Mesenchymal stem cell (in vitro differentiated cells and primary cell): Measurements from ENCODE around the gene COMMD8.

Source experiments
- DNase-seq: peaks from one replicate; pipeline ENCODE4 v3.0.0-alpha.2; 2013
- H2AFZ ChIP-seq: one replicate; pipeline ENCODE4 v1.6.1; 2013; ENCODE audit warnings: low read depth, mild to moderate bottlenecking, control low read depth, inconsistent platforms, low read length, moderate library complexity
- H2AK5ac ChIP-seq: 2 replicates; pipeline ENCODE4 v1.6.1; 2013; ENCODE audit warnings: low read length, moderate library complexity, mild to moderate bottlenecking, inconsistent platforms; ENCODE audit not compliant: severe bottlenecking
- H2BK120ac ChIP-seq: one replicate; pipeline ENCODE4 v1.6.1; 2013; ENCODE audit warnings: low read depth, mild to moderate bottlenecking, inconsistent platforms, low read length, moderate library complexity
- H2BK12ac ChIP-seq, 2 experiments: one replicate each; pipeline ENCODE4 v1.6.1; 2013; ENCODE audit warnings: inconsistent platforms in 2 of 2, low read length in 2 of 2, mild to moderate bottlenecking in 2 of 2, moderate library complexity in 2 of 2, control low read depth in 1 of 2
- H2BK15ac ChIP-seq: one replicate; pipeline ENCODE4 v1.6.1; 2013; ENCODE audit warnings: mild to moderate bottlenecking, low read depth, inconsistent platforms; ENCODE audit not compliant: poor library complexity, severe bottlenecking
- H2BK5ac ChIP-seq: 2 replicates; pipeline ENCODE4 v1.6.1; 2013; ENCODE audit warnings: low read depth, mild to moderate bottlenecking, low read length, control low read depth, inconsistent platforms; ENCODE audit not compliant: poor library complexity, severe bottlenecking
- H3K14ac ChIP-seq, 2 experiments: one replicate each; pipeline ENCODE4 v1.6.1; 2013; ENCODE audit warnings: inconsistent platforms in 2 of 2, low read length in 2 of 2, control low read depth in 1 of 2, mild to moderate bottlenecking in 1 of 2, moderate library complexity in 1 of 2
- H3K18ac ChIP-seq, 2 experiments: one replicate each; pipeline ENCODE4 v1.6.1; 2013; ENCODE audit warnings: inconsistent platforms in 2 of 2, low read length in 2 of 2, control low read depth in 1 of 2, low read depth in 1 of 2, mild to moderate bottlenecking in 1 of 2
- H3K23ac ChIP-seq, 2 experiments: one replicate each; pipeline ENCODE4 v1.6.1; 2013; ENCODE audit warnings: inconsistent platforms in 2 of 2, low read length in 2 of 2, mild to moderate bottlenecking in 2 of 2, moderate library complexity in 2 of 2, control low read depth in 1 of 2
- H3K27ac ChIP-seq: 2 replicates; pipeline ENCODE4 v1.5.1; 2013; ENCODE audit warnings: mild to moderate bottlenecking, moderate library complexity, low read length, control low read depth, inconsistent platforms; ENCODE audit not compliant: poor library complexity, severe bottlenecking
- H3K27me3 ChIP-seq, 2 experiments: 2 replicates each; pipeline versions ENCODE4 v1.6.1 to v1.7.0; 2013; ENCODE audit warnings: low read length in 2 of 2, mild to moderate bottlenecking in 2 of 2, moderate library complexity in 2 of 2, control low read depth in 1 of 2, inconsistent platforms in 1 of 2; ENCODE audit not compliant: control insufficient read depth in 1 of 2, insufficient read depth in 1 of 2
- H3K36me3 ChIP-seq, 2 experiments: 2 replicates each; pipeline versions ENCODE4 v1.6.1 to v1.7.0; 2013; ENCODE audit warnings: low read length in 2 of 2, control low read depth in 1 of 2, inconsistent platforms in 1 of 2, low read depth in 1 of 2, mild to moderate bottlenecking in 1 of 2; ENCODE audit not compliant: insufficient read depth in 2 of 2, control insufficient read depth in 1 of 2
- H3K4ac ChIP-seq, 2 experiments: one replicate each; pipeline ENCODE4 v1.6.1; 2013; ENCODE audit warnings: inconsistent platforms in 2 of 2, low read length in 2 of 2, mild to moderate bottlenecking in 2 of 2, moderate library complexity in 2 of 2, control low read depth in 1 of 2, low read depth in 1 of 2
- H3K4me1 ChIP-seq: 2 replicates; pipeline ENCODE4 v1.6.1; 2013; ENCODE audit warnings: low read depth, low read length, control low read depth; ENCODE audit not compliant: control insufficient read depth, insufficient read depth
- H3K4me2 ChIP-seq: 2 replicates; pipeline ENCODE4 v1.6.1; 2013; ENCODE audit warnings: low read length, mild to moderate bottlenecking, inconsistent platforms; ENCODE audit not compliant: poor library complexity, severe bottlenecking
- H3K4me3 ChIP-seq, 2 experiments: 2 replicates each; pipeline versions ENCODE4 v1.5.1 to v1.7.0; 2013; ENCODE audit warnings: low read length in 2 of 2, mild to moderate bottlenecking in 2 of 2, control low read depth in 1 of 2, low read depth in 1 of 2; ENCODE audit not compliant: insufficient read depth in 1 of 2
- H3K79me1 ChIP-seq: replicated peaks from 2 replicates; pipeline ENCODE4 v1.6.1; 2013; ENCODE audit warnings: mild to moderate bottlenecking, control low read depth, low read length, inconsistent platforms; ENCODE audit not compliant: poor library complexity, severe bottlenecking
- H3K9ac ChIP-seq: 2 replicates; pipeline ENCODE4 v1.7.0; 2013; ENCODE audit warnings: mild to moderate bottlenecking, low read length, moderate library complexity
- H3K9me3 ChIP-seq: 2 replicates; pipeline ENCODE4 v1.7.0; 2013; ENCODE audit warnings: mild to moderate bottlenecking, low read length; ENCODE audit not compliant: control insufficient read depth
- H4K8ac ChIP-seq: one replicate; pipeline ENCODE4 v1.6.1; 2013; ENCODE audit warnings: inconsistent platforms, mild to moderate bottlenecking, low read length, moderate library complexity
- H4K91ac ChIP-seq: one replicate; pipeline ENCODE4 v1.6.1; 2013; ENCODE audit warnings: mild to moderate bottlenecking, low read length, inconsistent platforms
- WGBS: methylation state at CpG from one replicate; pipeline ENCODE4 v1.1.7; 2013; ENCODE audit warnings: mixed read lengths; 5-methylcytosine and 5-hydroxymethylcytosine counted together

The COMMD8 gene

DNA sequence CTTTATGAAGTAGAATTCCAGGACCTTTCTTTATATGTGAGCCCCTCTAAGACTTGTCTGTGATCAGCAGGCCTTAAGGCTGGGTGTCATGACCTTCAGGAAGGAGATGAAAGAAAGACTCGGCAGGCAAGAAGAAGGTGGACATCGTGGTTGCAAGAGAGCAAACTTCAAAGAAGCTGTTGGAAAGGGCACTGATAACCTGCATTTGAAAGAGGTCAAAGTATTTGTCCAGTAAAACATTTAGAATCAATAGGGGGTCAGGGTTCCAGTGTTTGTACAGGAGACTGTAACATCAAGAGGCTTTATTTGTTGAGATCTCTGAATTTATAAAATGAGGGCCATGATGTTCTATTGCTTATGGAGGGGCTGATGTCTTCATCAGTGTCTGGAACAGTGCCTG is 44.2 kb downstream of the COMMD8 start:
- Histone ChIP-seq H3K4me1 (no peaks in the 10 kb centered on the region), H2BK15ac (no peak overlapping the region), H3K4ac (no peak overlapping the region), H3K9me3 (no peaks in the 10 kb centered on the region), H2AFZ (no peak overlapping the region), H3K36me3 (no peaks in the 10 kb centered on the region), H3K18ac (no peak overlapping the region), H3K14ac (no peak overlapping the region), H3K27me3 (peaks cover 0 to 21% of the 10 kb centered on the region in 2 experiments), H2BK12ac (no peak overlapping the region), H3K4me2 (no peak overlapping the region), H3K9ac (no peak overlapping the region), H2BK5ac (no peak overlapping the region), H3K27ac (no peak overlapping the region), H2BK120ac (no peak overlapping the region), H3K23ac (no peak overlapping the region), H4K91ac (no peak overlapping the region), H2AK5ac (no peak overlapping the region), H3K79me1 (no peaks in the 10 kb centered on the region), H3K4me3 (no peak overlapping the region), H4K8ac (no peak overlapping the region)
- no peak for DNase-seq
- WGBS: 76% methylated on average over 2 of the region's 2 CpGs

DNA sequence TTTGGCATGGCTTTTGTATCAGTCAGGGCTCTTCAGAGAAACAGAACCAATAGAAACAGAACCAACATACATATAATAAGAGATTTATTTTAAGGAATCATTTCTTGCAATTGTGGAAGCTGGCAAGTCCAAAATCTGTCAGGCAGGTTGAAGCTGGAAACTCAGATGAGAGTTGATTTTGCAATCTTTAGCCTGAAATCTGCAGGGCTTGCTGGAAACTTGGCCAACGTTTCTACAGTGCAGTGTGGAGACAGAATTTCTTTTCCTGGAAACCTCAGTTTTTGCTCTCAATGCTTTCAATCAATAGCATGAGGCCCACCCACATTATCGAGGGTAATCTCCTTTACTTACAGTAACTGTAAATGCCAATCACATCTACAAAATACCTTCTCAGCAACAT is 45.4 kb downstream of the COMMD8 start:
- Histone ChIP-seq H2BK5ac (no peak overlapping the region), H3K4me1 (no peaks in the 10 kb centered on the region), H3K27ac (no peak overlapping the region), H3K4ac (no peak overlapping the region), H3K23ac (no peak overlapping the region), H2BK12ac (no peak overlapping the region), H3K18ac (no peak overlapping the region), H3K4me3 (no peak overlapping the region), H3K14ac (no peak overlapping the region), H2AFZ (no peak overlapping the region), H2AK5ac (no peak overlapping the region), H3K9me3 (no peaks in the 10 kb centered on the region), H3K9ac (no peak overlapping the region), H3K4me2 (no peak overlapping the region), H3K79me1 (no peaks in the 10 kb centered on the region), H4K8ac (no peak overlapping the region), H4K91ac (no peak overlapping the region), H3K36me3 (no peaks in the 10 kb centered on the region), H2BK15ac (no peak overlapping the region), H3K27me3 (peaks cover 0 to 23% of the 10 kb centered on the region in 2 experiments), H2BK120ac (no peak overlapping the region)
- 48% methylated on average over 2 of the region's 2 CpGs for WGBS
- no peak for DNase-seq

DNA sequence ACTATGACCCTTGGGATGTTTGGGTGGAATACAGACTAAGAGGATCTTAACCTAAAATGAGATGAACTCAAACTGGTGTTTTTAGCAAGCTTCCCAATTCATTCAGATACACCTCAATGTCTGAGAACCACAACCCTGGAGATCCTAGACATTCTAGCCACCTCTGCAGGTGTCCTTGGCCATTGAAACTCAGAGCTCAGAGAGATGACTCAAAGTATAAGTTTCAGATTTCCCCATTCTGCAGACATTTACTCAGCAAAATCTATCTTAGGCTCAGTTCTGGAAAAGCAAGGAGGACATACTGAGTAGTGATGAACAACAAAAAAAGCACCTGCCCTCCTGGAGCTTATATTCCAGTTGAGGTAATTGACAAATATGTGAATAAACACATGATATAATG is 47.8 kb downstream of the COMMD8 start:
- Histone ChIP-seq H3K14ac (no peak overlapping the region), H3K9ac (no peak overlapping the region), H4K8ac (no peak overlapping the region), H2BK120ac (no peak overlapping the region), H3K79me1 (no peaks in the 10 kb centered on the region), H3K4ac (no peak overlapping the region), H3K36me3 (no peaks in the 10 kb centered on the region), H4K91ac (no peak overlapping the region), H3K9me3 (no peaks in the 10 kb centered on the region), H2AK5ac (no peak overlapping the region), H2AFZ (no peak overlapping the region), H3K27ac (no peak overlapping the region), H2BK12ac (no peak overlapping the region), H3K18ac (no peak overlapping the region), H3K4me2 (no peak overlapping the region), H3K23ac (no peak overlapping the region), H3K27me3 (peaks cover 0 to 26% of the 10 kb centered on the region in 2 experiments), H3K4me1 (no peaks in the 10 kb centered on the region), H2BK5ac (no peak overlapping the region), H3K4me3 (no peak overlapping the region), H2BK15ac (no peak overlapping the region)
- no peak for DNase-seq

DNA sequence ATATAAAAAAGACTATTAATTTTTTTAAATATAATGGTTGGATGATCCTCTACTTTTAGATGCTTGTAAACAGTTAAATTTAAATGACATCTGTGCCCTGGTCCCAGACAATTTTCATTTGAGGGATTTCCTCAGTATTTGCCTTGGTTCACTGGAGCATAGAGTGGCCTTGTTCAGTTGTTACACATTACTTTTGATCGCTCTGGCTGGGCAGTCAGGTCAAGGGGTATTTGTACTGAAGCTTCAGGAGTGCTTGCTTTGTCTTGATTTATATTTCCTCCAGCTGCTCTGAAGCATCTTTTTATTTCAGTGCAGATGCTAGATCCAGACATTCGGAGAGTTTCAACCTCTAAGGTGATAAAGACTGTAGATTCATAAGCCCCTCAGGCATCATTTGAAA is 50.0 kb downstream of the COMMD8 start:
- Histone ChIP-seq H3K36me3 (no peaks in the 10 kb centered on the region), H4K8ac (no peak overlapping the region), H3K4me2 (no peak overlapping the region), H3K9me3 (no peaks in the 10 kb centered on the region), H3K23ac (no peak overlapping the region), H2BK12ac (no peak overlapping the region), H2BK15ac (no peak overlapping the region), H2BK120ac (no peak overlapping the region), H3K27me3 (peaks cover 0 to 21% of the 10 kb centered on the region in 2 experiments), H2AFZ (no peak overlapping the region), H3K79me1 (no peaks in the 10 kb centered on the region), H2BK5ac (no peak overlapping the region), H2AK5ac (no peak overlapping the region), H3K27ac (no peak overlapping the region), H3K4ac (no peak overlapping the region), H3K18ac (no peak overlapping the region), H3K4me1 (no peaks in the 10 kb centered on the region), H3K14ac (no peak overlapping the region), H3K9ac (no peak overlapping the region), H3K4me3 (no peak overlapping the region), H4K91ac (no peak overlapping the region)
- WGBS: 81% methylated on average over 2 of the region's 2 CpGs
- DNase-seq: no peak
